Aorta (tissue), 5 donors: ENCODE data around the gene ZNF778. TPM values are rescaled to one million over a fixed set of nuclear protein-coding genes. Genes with fewer than 3 reads are reported as not detected.
"Not testable (repeated sequence)": the region's sequence is repeated elsewhere in the genome, so short reads cannot be mapped to it uniquely, and the experiment has no call there.

ENCODE experiments used
- ATAC-seq: fragments of 200-7000 bp; cut with Tn5 transposase; one replicate; pipeline ENCODE4 v1.9.1; 2022; ENCODE audit warnings: moderate library complexity; ENCODE audit not compliant: low FRiP score
- DNase-seq, 2 donors: peaks; one replicate each; pipeline ENCODE4 v3.0.0-alpha.2; 2020
- H3K27ac ChIP-seq, 2 donors: one replicate each; pipeline ENCODE4 v1.5.1; 2013; ENCODE audit warnings: low read length in 2 of 2, mild to moderate bottlenecking in 2 of 2, moderate library complexity in 2 of 2, control low read depth in 1 of 2, inconsistent platforms in 1 of 2, low read depth in 1 of 2
- H3K27me3 ChIP-seq, 2 donors: one replicate each; pipeline ENCODE4 v1.6.1; 2013; ENCODE audit warnings: control low read depth in 1 of 2, low read length in 1 of 2, mild to moderate bottlenecking in 1 of 2, moderate library complexity in 1 of 2; ENCODE audit not compliant: insufficient read depth in 2 of 2, control insufficient read depth in 1 of 2
- H3K36me3 ChIP-seq, 2 donors: one replicate each; pipeline ENCODE4 v1.6.1; 2013; ENCODE audit warnings: control low read depth in 1 of 2, low read length in 1 of 2, mild to moderate bottlenecking in 1 of 2; ENCODE audit not compliant: insufficient read depth in 2 of 2, control insufficient read depth in 1 of 2
- H3K4me1 ChIP-seq, 2 donors: one replicate each; pipeline ENCODE4 v1.6.1; 2013; ENCODE audit warnings: low read length in 2 of 2, control low read depth in 1 of 2, mild to moderate bottlenecking in 1 of 2, moderate library complexity in 1 of 2; ENCODE audit not compliant: insufficient read depth in 2 of 2, control insufficient read depth in 1 of 2
- H3K4me3 ChIP-seq, 2 donors: one replicate each; pipeline ENCODE4 v1.5.1; 2013; ENCODE audit warnings: low read length in 2 of 2, control low read depth in 1 of 2, mild to moderate bottlenecking in 1 of 2
- H3K9me3 ChIP-seq: one replicate; pipeline ENCODE4 v1.6.1; 2013; ENCODE audit warnings: mild to moderate bottlenecking, low read length; ENCODE audit not compliant: control insufficient read depth
- WGBS, 2 donors: extraction: QIAGEN DNeasy Blood & Tissue Kit; methylation state at CpG; one replicate each; pipeline ENCODE4 v1.1.7; 2013; 5-methylcytosine and 5-hydroxymethylcytosine counted together
- intact Hi-C, 2 donors: fragments of 100-400 bp; cut with DNase I; formaldehyde crosslinking; loops; one replicate each; pipeline versions ENCODE4 v1.14.2 to v1.15.0; 2022
- polyA plus RNA-seq, 2 donors: library from polyadenylated mRNA; stranded (reverse); fragments of 200-250 nt; gene quantifications; one replicate each; pipeline ENCODE4 v1.2.3, GENCODE V29; 2013
- total RNA-seq, 2 donors: library from RNA; stranded (reverse); fragmentation: NEBNext Ultra II Directional; extraction: Animal tissue kit (Norgen Biotek cat#: 25700); gene quantifications; one replicate each; pipeline ENCODE4 v1.2.1, GENCODE V29; 2021
- donor health status: healthy with polysubstance abuse.
- donor health status: Bipolar disorder and iron deficiency.
- donor health status: DM: no; HTN: no; CAD: no.
- donor health status: DM: no; HTN: no; CAD: no.
- donor health status: DM: yes; HTN: yes; CAD: no.

The ZNF778 gene
- total and polyA plus RNA-seq, 4 donors = 2.6 to 14.9 (median 7.9) TPM

- Histone ChIP-seq H3K36me3 (no peaks in the 10 kb centered on the region), H3K9me3 (no peaks in the 10 kb centered on the region), H3K27ac (no peak overlapping the region), H3K4me1 (no peaks in the 10 kb centered on the region), H3K4me3 (no peak overlapping the region), H3K27me3 (no peaks in the 10 kb centered on the region)
- ATAC-seq = no peak
- WGBS, 2 donors = 65 to 69% methylated on average over 19 of the region's 19 CpGs
- intact Hi-C loops = no loop called here
- DNase-seq = peak in 1 of 2 donors; percentile 50
Measured at GRCh38 chr16:89187032-89187769, 30.3 kb upstream of the ZNF778 start.

GRCh38 chr16:89187770-89188392 lies 29.6 kb upstream of the ZNF778 start:
- Histone ChIP-seq H3K4me3 (no peak overlapping the region), H3K27me3 (no peaks in the 10 kb centered on the region), H3K9me3 (no peaks in the 10 kb centered on the region), H3K4me1 (no peaks in the 10 kb centered on the region), H3K36me3 (no peaks in the 10 kb centered on the region), H3K27ac (no peak overlapping the region)
- ATAC-seq (no peak), DNase-seq (peak; percentile 43 to 66)
- 65 to 70% methylated on average over 19 of the region's 19 CpGs for WGBS, 2 donors
- intact Hi-C loops = no loop called here

- WGBS, 2 donors = 90 to 94% methylated on average over 25 of the region's 25 CpGs
- H3K4me3 ChIP-seq, H3K4me1 ChIP-seq, intact Hi-C loops, H3K27me3 ChIP-seq, H3K36me3 ChIP-seq, H3K27ac ChIP-seq, H3K9me3 ChIP-seq, ATAC-seq: not testable (repeated sequence)
- DNase-seq = peak in 1 of 2 donors; percentile 33
Measured at GRCh38 chr16:89188471-89189357, 28.8 kb upstream of the ZNF778 start.

- no peak for ATAC-seq
- DNase-seq = peak in 1 of 2 donors; percentile 21
- Histone ChIP-seq H3K4me3 (no peak overlapping the region), H3K4me1 (no peaks in the 10 kb centered on the region), H3K27ac (no peak overlapping the region), H3K36me3 (no peaks in the 10 kb centered on the region), H3K27me3 (no peaks in the 10 kb centered on the region), H3K9me3 (no peaks in the 10 kb centered on the region)
- intact Hi-C loops = no loop called here
- WGBS, 2 donors = 61 to 64% methylated on average over 14 of the region's 14 CpGs
Measured at GRCh38 chr16:89189358-89190025, 28.0 kb upstream of the ZNF778 start.

- Histone ChIP-seq H3K4me1 (no peaks in the 10 kb centered on the region), H3K36me3 (no peaks in the 10 kb centered on the region), H3K9me3 (no peaks in the 10 kb centered on the region), H3K4me3 (no peak overlapping the region), H3K27ac (no peak overlapping the region), H3K27me3 (no peaks in the 10 kb centered on the region)
- peak; percentile 44 to 64 for DNase-seq
- 65 to 68% methylated on average over 28 of the region's 28 CpGs for WGBS, 2 donors
- intact Hi-C loops = no loop called here
- ATAC-seq = no peak
Measured at GRCh38 chr16:89190150-89190958, 27.1 kb upstream of the ZNF778 start.

- no peaks in the 10 kb centered on the region for H3K9me3 ChIP-seq
Measured at GRCh38 chr16:89191033-89191900, 26.2 kb upstream of the ZNF778 start.

GRCh38 chr16:89191901-89192185 lies 25.7 kb upstream of the ZNF778 start:
- intact Hi-C loops = no loop called here
- H3K27ac ChIP-seq = no peak overlapping the region
- no peaks in the 10 kb centered on the region for H3K27me3 ChIP-seq
- H3K9me3 ChIP-seq = no peaks in the 10 kb centered on the region
- DNase-seq (no peak), ATAC-seq (no peak)
- no peaks in the 10 kb centered on the region for H3K4me1 ChIP-seq
- no peaks in the 10 kb centered on the region for H3K36me3 ChIP-seq
- H3K4me3 ChIP-seq = no peak overlapping the region
- WGBS, 2 donors = 3 to 4% methylated on average over 18 to 19 of the region's 19 CpGs

More at GRCh38 chr16:89191033-89191900, 26.2 kb upstream of the ZNF778 start:
- Histone ChIP-seq H3K36me3 (no peaks in the 10 kb centered on the region), H3K4me3 (no peak overlapping the region), H3K27me3 (no peaks in the 10 kb centered on the region), H3K4me1 (no peaks in the 10 kb centered on the region), H3K27ac (no peak overlapping the region)
- 51 to 55% methylated on average over 42 to 44 of the region's 44 CpGs for WGBS, 2 donors
- ATAC-seq (no peak), DNase-seq (peak; percentile 49 to 77)
- intact Hi-C loops = no loop called here
